GM12873 (cell line): Measurements from ENCODE around the gene RPS6KA5.

Experiments
- CTCF ChIP-seq: IDR thresholded peaks from 2 replicates; pipeline ENCODE4 v1.5.1; 2012; ENCODE audit warnings: low read depth, mild to moderate bottlenecking, moderate library complexity, low read length, control low read depth; ENCODE audit not compliant: insufficient read depth; ENCODE audit errors: missing control alignments

The RPS6KA5 gene

DNA sequence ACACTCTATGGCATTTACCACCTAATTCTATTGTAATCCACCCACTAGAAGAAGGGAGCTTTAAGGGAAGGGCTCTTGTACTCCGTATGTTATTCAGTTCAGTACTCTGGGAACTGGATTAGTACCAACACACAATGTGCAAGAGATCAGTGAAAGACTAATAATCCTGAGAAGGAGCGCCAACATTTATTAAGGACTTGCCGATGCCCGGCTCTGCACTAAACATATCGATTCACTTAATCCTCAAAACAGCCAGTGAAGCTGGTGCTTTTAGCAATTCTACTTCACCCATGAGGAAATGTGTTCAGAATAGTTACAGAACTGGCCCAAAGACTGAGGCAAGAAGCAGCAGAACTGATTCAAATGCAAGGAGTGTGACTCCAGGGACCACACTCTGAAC, 80.9 kb downstream of the RPS6KA5 start:
- no peak for TF ChIP-seq CTCF

DNA sequence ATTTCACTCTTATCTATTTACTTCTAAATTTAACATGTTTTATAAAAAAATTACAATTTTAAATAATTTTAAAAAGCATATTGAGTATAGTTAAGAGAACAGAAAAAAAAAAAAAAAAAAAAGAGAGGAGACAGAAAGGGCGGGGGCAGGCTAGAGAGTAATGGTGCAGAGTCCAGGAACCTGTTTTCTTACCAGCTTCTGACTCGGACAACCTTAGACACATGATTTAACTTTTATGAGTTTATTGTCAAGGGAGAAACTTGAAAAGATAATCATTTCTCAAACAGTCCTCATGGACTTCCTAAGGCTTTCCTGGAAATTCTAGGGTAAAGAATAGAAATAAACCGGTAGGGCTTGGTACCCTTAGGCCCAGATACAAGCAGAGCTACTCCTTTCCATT, 84.3 kb downstream of the RPS6KA5 start:
- TF ChIP-seq CTCF, result no peak

GRCh38 chr14:90971687-90972086, 88.8 kb downstream of the RPS6KA5 start:
- TF ChIP-seq CTCF, result no peak

DNA sequence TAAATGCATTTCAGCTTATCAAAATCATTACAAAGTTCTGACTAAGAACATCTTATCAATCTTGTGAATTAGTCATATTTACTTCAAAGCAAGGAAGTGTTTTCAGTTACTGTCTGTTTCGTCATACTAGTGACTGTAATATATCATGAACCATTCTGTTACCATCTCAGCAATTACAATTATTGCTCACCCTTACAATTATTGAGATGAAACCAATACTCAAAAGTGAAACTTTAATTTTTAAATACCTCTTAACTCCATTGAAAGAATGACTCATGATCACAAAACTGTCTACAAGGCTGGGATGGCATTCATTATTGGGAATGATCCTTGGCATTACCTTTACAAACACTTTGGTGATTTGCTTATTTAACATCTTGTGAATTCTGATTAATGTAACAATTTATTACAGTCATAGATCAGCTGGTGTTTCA, 90.3 kb downstream of the RPS6KA5 start:
- no peak for TF ChIP-seq CTCF

DNA sequence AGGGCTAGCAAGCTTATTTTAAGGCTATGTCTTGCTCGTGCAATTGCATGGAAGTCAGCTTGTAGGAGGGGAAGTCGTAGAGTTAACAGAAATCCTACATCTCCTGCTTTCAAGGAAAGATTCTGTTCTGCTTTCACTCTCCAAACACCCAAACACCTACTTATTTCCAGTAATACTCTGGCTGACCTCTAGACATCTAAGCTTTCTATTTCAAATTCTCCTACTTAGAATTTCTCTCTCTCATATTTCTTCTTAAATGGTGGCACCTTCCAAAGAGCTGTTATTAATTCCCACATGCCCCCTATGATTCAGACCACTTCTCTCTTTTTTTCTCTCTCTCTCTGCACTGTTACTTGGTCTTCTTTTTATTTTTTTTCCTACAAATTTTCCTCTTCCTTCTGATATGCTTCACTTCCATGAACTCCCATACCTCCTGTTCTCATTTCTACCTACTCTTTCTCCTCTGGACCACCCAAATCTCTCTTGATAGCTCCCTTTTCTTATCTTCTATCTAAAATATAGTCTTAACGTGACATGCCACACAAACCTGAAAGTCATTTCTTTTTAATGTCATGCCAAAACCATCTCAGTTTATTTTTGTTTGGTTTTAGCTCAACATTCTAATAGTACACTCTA, 90.8 kb downstream of the RPS6KA5 start:
- TF ChIP-seq CTCF, result no peak

DNA sequence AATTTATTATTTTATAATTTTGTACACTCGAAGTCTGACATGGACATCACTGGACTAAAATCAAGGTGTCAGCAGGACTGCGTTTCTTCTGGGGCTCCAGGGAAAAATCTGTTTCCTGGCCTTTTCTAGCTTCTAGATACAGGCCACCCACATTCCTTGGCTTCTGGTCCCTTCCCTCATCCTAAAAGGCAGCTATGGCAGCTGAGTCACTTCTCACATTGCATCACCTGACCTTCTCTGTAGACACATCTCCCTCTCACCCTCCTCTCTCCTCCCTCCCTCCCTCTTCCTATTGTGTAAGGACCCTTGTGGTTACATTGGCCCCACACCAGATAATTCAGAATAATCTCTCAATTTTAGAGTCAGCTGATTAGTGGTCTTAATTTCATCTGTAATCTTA, 92.4 kb downstream of the RPS6KA5 start:
- TF ChIP-seq CTCF, result no peak

DNA sequence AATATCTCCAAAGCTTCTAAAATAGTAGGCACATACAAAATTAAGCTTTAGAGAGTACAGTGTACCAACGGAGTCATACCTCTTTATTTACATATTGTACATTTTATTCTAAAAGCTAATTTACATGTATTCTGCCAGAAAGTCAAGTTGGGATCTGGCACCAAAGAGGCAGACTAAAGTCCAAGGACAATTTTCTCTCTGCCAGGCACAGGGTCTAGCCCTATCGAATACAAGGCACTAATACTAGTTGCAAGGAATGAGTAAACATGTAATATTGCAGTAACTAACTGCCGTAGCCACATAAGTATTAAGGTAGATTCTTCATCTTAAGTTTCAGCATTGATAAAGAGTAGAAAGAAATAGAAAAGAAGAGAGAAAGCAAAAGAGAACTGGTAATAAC, 93.9 kb downstream of the RPS6KA5 start:
- TF ChIP-seq CTCF, result no peak
